GM18951 (cell line): ENCODE data around the gene PDE8B.
"Not testable (repeated sequence)": the region's sequence is repeated elsewhere in the genome, so short reads cannot be mapped to it uniquely, and the experiment has no call there.

Experiments used
- POLR2A ChIP-seq: IDR thresholded peaks from 4 replicates; pipeline ENCODE4 v1.6.1; 2011; ENCODE audit warnings: mild to moderate bottlenecking; ENCODE audit not compliant: insufficient read length, insufficient read depth; ENCODE audit errors: extremely low read depth
- in situ Hi-C: fragments of 300-500 bp; cut with MboI; formaldehyde crosslinking; loops from one replicate; pipeline ENCODE4 v1.12.0; 2022; ENCODE audit warnings: low sequenced_read_pairs, mixed read lengths, inconsistent platforms; ENCODE audit not compliant: unreplicated experiment

The PDE8B gene

DNA sequence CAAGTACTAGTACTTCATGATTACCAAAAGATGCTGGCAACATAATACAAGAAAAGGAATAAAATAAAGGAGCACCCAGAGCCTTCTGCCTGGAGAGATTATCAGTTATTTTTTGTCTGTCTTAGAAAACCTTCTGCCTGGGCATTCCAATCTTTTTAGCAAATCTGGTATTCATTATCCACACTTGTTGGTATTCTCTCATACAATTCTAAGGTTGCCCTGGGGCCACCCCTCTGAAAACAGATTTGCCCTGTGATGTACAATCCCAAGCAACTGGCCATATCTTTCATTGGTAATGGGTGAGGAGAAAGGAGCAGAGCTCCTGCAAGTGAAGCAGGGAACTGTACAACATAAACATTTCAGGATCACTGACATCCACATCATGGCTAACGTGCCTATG lies 233.9 kb downstream of the PDE8B start:
- in situ Hi-C loops: no loop called here
- no peak for TF ChIP-seq POLR2A

DNA sequence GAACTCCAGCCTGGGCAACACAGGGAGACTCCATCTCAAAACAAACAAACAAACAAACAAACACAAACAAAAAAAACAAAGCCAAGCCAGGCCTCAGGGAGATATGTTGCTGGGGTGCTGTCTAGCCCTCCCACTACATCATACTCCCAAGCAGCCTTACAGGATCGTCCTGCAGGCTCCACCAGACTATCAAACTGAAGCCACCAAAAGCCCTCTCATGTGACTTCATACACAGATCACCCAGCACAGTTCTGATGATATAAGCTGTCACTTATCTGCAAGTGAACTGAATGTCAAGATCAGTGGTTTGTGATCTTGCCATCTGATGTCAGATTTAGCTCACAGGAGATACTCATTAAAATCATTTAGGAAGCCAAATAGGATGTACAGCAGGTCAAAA lies 238.4 kb downstream of the PDE8B start:
- TF ChIP-seq POLR2A: no peak
- in situ Hi-C loops: no loop called here

DNA sequence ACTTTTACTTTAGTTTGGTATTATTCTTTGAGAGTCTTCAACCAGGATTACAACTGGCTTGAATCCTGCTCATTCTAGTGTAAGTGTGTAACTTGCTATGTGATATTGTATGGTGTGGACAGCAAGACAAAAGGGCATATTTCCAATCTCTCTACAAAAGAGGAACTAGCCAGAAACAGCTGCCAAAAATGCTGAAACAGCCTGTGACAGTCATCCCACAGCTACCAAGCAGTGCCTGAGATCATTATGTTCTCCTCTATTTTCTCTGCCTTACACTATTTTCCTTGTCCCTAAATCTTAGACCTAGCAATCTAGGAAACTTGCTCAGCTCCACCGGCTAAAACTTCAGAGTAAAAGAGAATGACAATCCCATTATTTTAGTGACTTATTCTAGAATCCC lies 238.8 kb downstream of the PDE8B start:
- no peak for TF ChIP-seq POLR2A
- in situ Hi-C loops: no loop called here

DNA sequence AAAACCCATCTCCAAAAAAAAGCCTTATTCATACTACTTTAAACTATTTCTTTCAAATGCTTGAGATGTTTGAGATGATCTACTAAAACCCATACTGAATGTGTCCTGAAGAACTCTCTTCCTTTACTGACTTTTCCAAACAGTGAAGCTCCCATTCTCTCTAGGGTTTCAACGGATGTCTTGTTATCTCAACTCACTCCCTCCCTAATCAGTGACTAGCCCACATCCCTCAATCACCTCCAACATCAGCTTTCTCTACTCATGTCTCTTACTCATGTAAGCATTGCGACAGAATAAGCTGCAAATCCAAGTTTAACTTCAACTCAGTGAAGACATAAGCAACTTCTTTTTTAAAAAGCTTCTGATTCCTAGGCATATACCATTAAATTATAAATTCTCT lies 239.5 kb downstream of the PDE8B start:
- in situ Hi-C loops: no loop called here
- no peak for TF ChIP-seq POLR2A

DNA sequence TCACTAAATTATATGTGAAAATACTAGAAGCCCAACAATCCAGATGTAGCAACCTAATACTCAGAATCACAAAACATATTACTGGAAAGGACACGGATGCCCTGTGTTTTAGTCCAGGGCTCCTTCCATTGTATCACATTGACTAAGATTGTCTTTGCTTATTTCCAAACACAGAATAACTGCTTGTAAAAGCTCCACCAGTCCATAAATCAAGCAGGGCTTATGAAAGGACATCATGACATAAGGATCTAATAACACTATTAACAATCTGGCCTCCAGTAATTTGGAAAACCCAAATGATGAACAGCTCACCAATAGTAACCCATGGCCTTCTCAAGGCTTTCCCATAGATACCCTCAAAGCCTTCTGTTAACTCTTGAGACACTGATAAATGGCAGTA lies 241.9 kb downstream of the PDE8B start:
- TF ChIP-seq POLR2A: no peak
- in situ Hi-C loops: no loop called here

DNA sequence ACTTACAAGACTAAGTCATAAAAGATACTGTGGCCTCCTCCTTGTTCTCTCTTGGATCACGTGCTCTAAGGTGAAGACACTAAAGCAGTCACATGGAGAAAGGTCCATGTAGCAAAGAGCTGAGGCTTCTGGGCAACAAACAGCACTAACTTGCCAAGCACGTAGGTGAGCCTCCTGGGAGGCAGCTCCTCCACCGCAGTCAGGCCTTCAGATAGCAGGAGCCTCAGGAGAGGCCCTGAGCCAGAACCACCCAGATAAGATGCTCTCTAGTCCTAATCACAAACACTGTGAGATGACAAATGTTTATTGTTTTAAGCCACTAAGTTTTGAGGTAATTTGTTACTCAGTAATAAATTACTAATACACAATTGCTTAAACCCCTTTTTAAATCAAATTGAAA lies 243.6 kb downstream of the PDE8B start:
- no peak for TF ChIP-seq POLR2A
- in situ Hi-C loops: no loop called here

DNA sequence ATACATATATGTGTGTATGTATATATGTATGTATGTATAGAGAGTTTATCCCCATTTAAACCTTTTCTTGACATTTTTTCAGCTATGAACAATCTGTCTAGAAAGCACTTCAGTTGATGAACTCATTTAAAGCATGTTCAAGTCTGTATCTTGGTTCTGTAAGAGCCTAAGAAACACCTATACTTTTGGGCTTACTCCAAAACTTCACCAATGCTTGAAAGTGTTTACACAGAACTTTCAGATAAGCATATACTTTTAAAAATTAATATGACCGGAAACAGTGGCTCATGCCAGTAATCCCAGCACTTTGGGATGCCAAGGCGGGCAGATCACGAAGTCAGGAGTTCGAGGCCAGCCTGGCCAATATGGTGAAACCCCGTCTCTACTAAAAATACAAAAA lies 250.8 kb downstream of the PDE8B start:
- in situ Hi-C loops: no loop called here

DNA sequence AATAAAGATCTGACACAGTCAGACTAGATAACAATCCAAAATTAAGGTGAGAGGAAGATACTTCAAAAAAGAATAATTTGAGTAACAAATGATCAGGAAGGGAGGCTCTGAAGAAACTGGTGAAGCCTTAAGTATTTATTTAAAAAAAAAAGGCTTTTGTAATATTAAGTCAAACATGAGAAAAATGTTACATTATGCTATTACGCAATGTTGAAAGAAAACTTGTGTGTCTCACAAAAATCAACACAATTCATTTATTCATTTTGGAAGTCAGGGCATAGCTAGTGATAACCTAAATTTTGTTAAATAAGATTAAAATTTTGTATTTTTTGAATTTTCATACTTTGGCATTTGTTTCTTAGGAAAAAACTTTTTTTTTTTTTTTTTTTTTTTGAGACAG lies 253.4 kb downstream of the PDE8B start:
- in situ Hi-C loops: no loop called here
- TF ChIP-seq POLR2A: no peak

More for the DNA sequence above, 250.8 kb downstream of the PDE8B start:
- no peak for TF ChIP-seq POLR2A

DNA sequence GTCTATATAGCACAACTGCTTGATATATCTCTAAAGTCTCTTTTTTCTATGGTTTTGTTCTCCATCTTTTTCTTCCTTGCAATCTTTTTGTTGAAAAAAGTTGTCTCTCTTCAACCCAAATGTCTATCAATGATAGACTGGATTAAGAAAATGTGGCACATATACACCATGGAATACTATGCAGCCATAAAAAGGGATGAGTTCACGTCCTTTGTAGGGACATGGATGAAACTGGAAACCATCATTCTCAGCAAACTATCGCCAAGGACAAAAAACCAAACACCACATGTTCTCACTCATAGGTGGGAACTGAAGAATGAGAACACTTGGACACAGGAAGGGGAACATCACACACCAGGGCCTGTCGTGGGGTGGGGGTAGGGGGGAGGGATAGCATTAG lies 258.4 kb downstream of the PDE8B start:
- in situ Hi-C loops: not testable (repeated sequence)

DNA sequence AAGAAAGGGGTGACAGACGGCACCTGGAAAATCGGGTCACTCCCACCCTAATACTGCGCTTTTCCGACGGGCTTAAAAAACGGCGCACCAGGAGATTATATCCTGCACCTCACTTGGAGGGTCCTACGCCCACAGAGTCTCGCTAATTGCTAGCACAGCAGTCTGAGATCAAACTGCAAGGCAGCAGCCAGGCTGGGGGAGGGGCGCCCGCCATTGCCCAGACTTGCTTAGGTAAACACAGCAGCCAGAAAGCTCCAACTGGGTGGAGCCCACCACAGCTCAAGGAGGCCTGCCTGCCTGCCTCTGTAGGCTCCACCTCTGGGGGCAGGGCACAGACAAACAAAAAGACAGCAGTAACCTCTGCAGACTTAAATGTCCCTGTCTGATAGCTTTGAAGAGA lies 264.6 kb downstream of the PDE8B start:
- in situ Hi-C loops: not testable (repeated sequence)
